Muscle layer of duodenum (tissue), 2 donors: ENCODE data around the gene ZNF385A.
"Not testable (repeated sequence)": the region's sequence is repeated elsewhere in the genome, so short reads cannot be mapped to it uniquely, and the experiment has no call there.

ENCODE experiments used
- H3K27ac ChIP-seq: one replicate; pipeline ENCODE4 v1.7.0; 2013; ENCODE audit warnings: mild to moderate bottlenecking, low read length
- H3K27me3 ChIP-seq: one replicate; pipeline ENCODE4 v1.7.0; 2013; ENCODE audit warnings: low read depth, mild to moderate bottlenecking, control low read depth, low read length
- H3K36me3 ChIP-seq, 2 donors: one replicate each; pipeline ENCODE4 v1.7.0; 2013; ENCODE audit warnings: low read length in 2 of 2, control low read depth in 1 of 2, mild to moderate bottlenecking in 1 of 2; ENCODE audit not compliant: insufficient read depth in 2 of 2, control insufficient read depth in 1 of 2
- H3K4me1 ChIP-seq, 2 donors: one replicate each; pipeline ENCODE4 v1.7.0; 2013; ENCODE audit warnings: low read length in 2 of 2, mild to moderate bottlenecking in 2 of 2, control low read depth in 1 of 2, moderate library complexity in 1 of 2; ENCODE audit not compliant: insufficient read depth in 2 of 2, control insufficient read depth in 1 of 2
- H3K4me3 ChIP-seq, 2 donors: one replicate each; pipeline ENCODE4 v1.7.0; 2013; ENCODE audit warnings: low read length in 2 of 2, low read depth in 1 of 2, mild to moderate bottlenecking in 1 of 2
- H3K9me3 ChIP-seq, 2 donors: one replicate each; pipeline ENCODE4 v1.7.0; 2013; ENCODE audit warnings: low read length in 2 of 2, control low read depth in 1 of 2, mild to moderate bottlenecking in 1 of 2; ENCODE audit not compliant: control insufficient read depth in 1 of 2
- donor health status: healthy.

ZNF385A gene

GRCh38 chr12:54358191-54358944 is 26.2 kb downstream of the ZNF385A start:
- Histone ChIP-seq H3K4me1 (peaks cover 16 to 20% of the 10 kb centered on the region in 2 donors), H3K36me3 (no peaks in the 10 kb centered on the region), H3K27ac (peak overlapping the region; percentile 83), H3K27me3 (no peaks in the 10 kb centered on the region), H3K4me3 (peak overlapping the region; percentile 77 to 99), H3K9me3 (no peaks in the 10 kb centered on the region)

- Histone ChIP-seq H3K27ac (no peak overlapping the region), H3K4me3 (peak overlapping the region in 1 of 2 donors; percentile 77), H3K36me3 (no peaks in the 10 kb centered on the region), H3K27me3 (no peaks in the 10 kb centered on the region), H3K4me1 (peaks cover 21 to 27% of the 10 kb centered on the region in 2 donors), H3K9me3 (no peaks in the 10 kb centered on the region)
Observed at GRCh38 chr12:54357506-54358190, 26.9 kb downstream of the ZNF385A start.

GRCh38 chr12:54356951-54357356 is 27.6 kb downstream of the ZNF385A start:
- Histone ChIP-seq H3K36me3 (no peaks in the 10 kb centered on the region), H3K27me3 (no peaks in the 10 kb centered on the region), H3K27ac (no peak overlapping the region), H3K4me1 (peaks cover 26 to 34% of the 10 kb centered on the region in 2 donors), H3K9me3 (no peaks in the 10 kb centered on the region), H3K4me3 (no peak overlapping the region)

- peaks cover under 1 to 4% of the 10 kb centered on the region in 2 donors for H3K36me3 ChIP-seq
- no peaks in the 10 kb centered on the region for H3K9me3 ChIP-seq
- no peak overlapping the region for H3K4me3 ChIP-seq
- peak overlapping the region; percentile 54 for H3K27ac ChIP-seq
- H3K4me1 ChIP-seq = peaks cover 30 to 41% of the 10 kb centered on the region in 2 donors
- no peaks in the 10 kb centered on the region for H3K27me3 ChIP-seq
Observed at GRCh38 chr12:54356228-54356627, 28.3 kb downstream of the ZNF385A start.

- H3K27me3 ChIP-seq = no peaks in the 10 kb centered on the region
- no peak overlapping the region for H3K4me3 ChIP-seq
- no peaks in the 10 kb centered on the region for H3K9me3 ChIP-seq
- peaks cover 30 to 37% of the 10 kb centered on the region in 2 donors for H3K4me1 ChIP-seq
- H3K36me3 ChIP-seq = peaks cover 11 to 13% of the 10 kb centered on the region in 2 donors
- peak overlapping the region; percentile 54 for H3K27ac ChIP-seq
Observed at GRCh38 chr12:54355104-54355815, 29.3 kb downstream of the ZNF385A start.

GRCh38 chr12:54354271-54354670 is 30.3 kb downstream of the ZNF385A start:
- H3K27ac ChIP-seq, H3K4me3 ChIP-seq, H3K9me3 ChIP-seq, H3K27me3 ChIP-seq: not testable (repeated sequence)
- Histone ChIP-seq H3K4me1 (peaks cover 30 to 36% of the 10 kb centered on the region in 2 donors), H3K36me3 (peaks cover 21 to 23% of the 10 kb centered on the region in 2 donors)

GRCh38 chr12:54352891-54353874 is 31.4 kb downstream of the ZNF385A start:
- Histone ChIP-seq H3K4me3 (peak overlapping the region in 1 of 2 donors; percentile 37), H3K9me3 (no peaks in the 10 kb centered on the region), H3K27ac (peak overlapping the region; percentile 81), H3K36me3 (peaks cover 28 to 30% of the 10 kb centered on the region in 2 donors), H3K4me1 (peaks cover 26 to 36% of the 10 kb centered on the region in 2 donors), H3K27me3 (no peaks in the 10 kb centered on the region)

GRCh38 chr12:54352022-54352531 is 32.5 kb downstream of the ZNF385A start:
- Histone ChIP-seq H3K9me3 (no peaks in the 10 kb centered on the region), H3K27ac (peak overlapping the region; percentile 81), H3K36me3 (peaks cover 38 to 40% of the 10 kb centered on the region in 2 donors), H3K4me3 (peak overlapping the region; percentile 10 to 37), H3K27me3 (no peaks in the 10 kb centered on the region), H3K4me1 (peaks cover 21 to 27% of the 10 kb centered on the region in 2 donors)

- Histone ChIP-seq H3K4me1 (peaks cover 17 to 27% of the 10 kb centered on the region in 2 donors), H3K27ac (no peak overlapping the region), H3K27me3 (no peaks in the 10 kb centered on the region), H3K9me3 (no peaks in the 10 kb centered on the region), H3K4me3 (no peak overlapping the region), H3K36me3 (peaks cover 44% of the 10 kb centered on the region in 2 donors)
Observed at GRCh38 chr12:54351341-54351740, 33.2 kb downstream of the ZNF385A start.

GRCh38 chr12:54350743-54351142 is 33.8 kb downstream of the ZNF385A start:
- Histone ChIP-seq H3K27me3 (no peaks in the 10 kb centered on the region), H3K36me3 (peaks cover 44% of the 10 kb centered on the region in 2 donors), H3K4me1 (peaks cover 14 to 27% of the 10 kb centered on the region in 2 donors), H3K27ac (no peak overlapping the region), H3K9me3 (no peaks in the 10 kb centered on the region), H3K4me3 (no peak overlapping the region)
